ENCODE results near the gene OR1Q1. TPM values are rescaled to one million over a fixed set of nuclear protein-coding genes. Genes with fewer than 3 reads are reported as not detected.
"Not testable (repeated sequence)": the region's sequence is repeated elsewhere in the genome, so short reads cannot be mapped to it uniquely, and the experiment has no call there.

Gene OR1Q1
- polyA plus RNA-seq, 3 donors: not detected

DNA sequence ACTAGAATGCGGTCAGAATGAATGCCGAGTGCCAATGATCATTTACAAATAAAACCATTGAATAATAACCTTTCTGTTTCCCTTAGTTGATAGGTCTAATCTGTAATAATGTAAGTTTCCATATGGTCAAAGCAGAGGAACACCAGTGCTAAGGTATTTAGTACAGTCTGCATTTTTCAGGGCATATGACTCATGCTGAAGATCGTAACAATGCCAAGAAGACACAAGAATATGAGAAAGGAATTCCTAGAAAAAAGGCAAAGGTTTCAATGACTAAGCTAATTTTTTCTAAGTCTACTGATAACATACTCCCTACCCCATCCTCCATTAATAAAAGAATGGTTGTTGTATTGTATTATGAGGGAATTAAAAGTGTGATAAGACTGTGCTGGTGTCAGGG, 34.2 kb upstream of the OR1Q1 start:
- Mint-ChIP-seq H3K27ac (no peak overlapping the region), H3K4me1 (no peaks in the 10 kb centered on the region), H3K4me3 (no peak overlapping the region), H3K9me3 (peaks cover 0 to 11% (median 6%) of the 10 kb centered on the region in 7 donors), H3K36me3 (no peaks in the 10 kb centered on the region), H3K27me3 (ENCODE audit: low read depth in 3 of 3) (peaks cover 0 to 7% (median 0%) of the 10 kb centered on the region in 3 donors)
- no peak for DNase-seq
- intact Hi-C loops (cut with micrococcal nuclease): no loop called here
- Histone ChIP-seq H3K9ac (ENCODE audit: insufficient read depth, low read length, poor library complexity, severe bottlenecking) (no peak overlapping the region), H2AFZ (ENCODE audit: insufficient read depth, low read depth, low read length, poor library complexity, severe bottlenecking) (no peak overlapping the region), H3K36me3 (replicated peaks in 1 of 2; ENCODE audit: control insufficient read depth in 1 of 2, insufficient read depth in 2 of 2, low read length in 2 of 2) (no peaks in the 10 kb centered on the region), H4K20me1 (ENCODE audit: insufficient read depth, low read length) (no peaks in the 10 kb centered on the region), H3K4me1 (ENCODE audit: control insufficient read depth in 1 of 2, insufficient read depth in 2 of 2, low read length in 2 of 2) (no peaks in the 10 kb centered on the region), H3K4me2 (replicated peaks; ENCODE audit: extremely low read depth, low read length, poor library complexity, severe bottlenecking) (no peak overlapping the region), H3K79me2 (ENCODE audit: insufficient read depth, low read length) (no peaks in the 10 kb centered on the region), H3K27ac (ENCODE audit: low read depth in 1 of 2, low read length in 2 of 2) (no peak overlapping the region), H3K4me3 (replicated peaks in 1 of 3; ENCODE audit: low read depth in 2 of 3, low read length in 3 of 3) (no peak overlapping the region), H3K9me3 (replicated peaks in 1 of 2; ENCODE audit: control insufficient read depth in 1 of 2, insufficient read depth in 1 of 2, low read length in 2 of 2) (peaks cover 0 to 2% of the 10 kb centered on the region in 2 donors), H3K27me3 (ENCODE audit: control insufficient read depth in 2 of 2, insufficient read depth in 2 of 2, low read length in 2 of 2) (no peaks in the 10 kb centered on the region)
- TF ChIP-seq, protein P1, sequence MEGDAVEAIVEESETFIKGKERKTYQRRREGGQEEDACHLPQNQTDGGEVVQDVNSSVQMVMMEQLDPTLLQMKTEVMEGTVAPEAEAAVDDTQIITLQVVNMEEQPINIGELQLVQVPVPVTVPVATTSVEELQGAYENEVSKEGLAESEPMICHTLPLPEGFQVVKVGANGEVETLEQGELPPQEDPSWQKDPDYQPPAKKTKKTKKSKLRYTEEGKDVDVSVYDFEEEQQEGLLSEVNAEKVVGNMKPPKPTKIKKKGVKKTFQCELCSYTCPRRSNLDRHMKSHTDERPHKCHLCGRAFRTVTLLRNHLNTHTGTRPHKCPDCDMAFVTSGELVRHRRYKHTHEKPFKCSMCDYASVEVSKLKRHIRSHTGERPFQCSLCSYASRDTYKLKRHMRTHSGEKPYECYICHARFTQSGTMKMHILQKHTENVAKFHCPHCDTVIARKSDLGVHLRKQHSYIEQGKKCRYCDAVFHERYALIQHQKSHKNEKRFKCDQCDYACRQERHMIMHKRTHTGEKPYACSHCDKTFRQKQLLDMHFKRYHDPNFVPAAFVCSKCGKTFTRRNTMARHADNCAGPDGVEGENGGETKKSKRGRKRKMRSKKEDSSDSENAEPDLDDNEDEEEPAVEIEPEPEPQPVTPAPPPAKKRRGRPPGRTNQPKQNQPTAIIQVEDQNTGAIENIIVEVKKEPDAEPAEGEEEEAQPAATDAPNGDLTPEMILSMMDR (IDR thresholded peaks at IDR 0.05): no peak
- no CpG with 5 or more reads among the region's 3 CpGs for WGBS (ENCODE audit: insufficient coverage)

DNA sequence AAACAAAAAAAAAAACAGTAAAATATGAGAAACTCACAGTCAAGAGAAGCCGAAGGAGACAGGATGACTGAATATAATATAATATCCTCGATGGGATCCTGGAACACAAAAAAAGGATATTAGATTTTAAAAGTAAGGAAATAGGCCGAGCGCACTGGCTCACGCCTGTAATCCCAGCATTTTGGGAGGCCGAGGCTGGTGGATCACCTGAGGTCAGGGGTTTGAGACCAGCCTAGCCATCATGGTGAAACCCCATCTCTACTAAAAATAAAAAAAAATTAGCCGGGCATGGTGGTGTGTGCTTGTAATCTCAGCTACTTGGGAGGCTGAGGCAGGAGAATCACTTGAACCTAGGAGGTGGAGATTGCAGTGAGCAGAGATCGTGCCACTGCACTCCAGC, 31.3 kb upstream of the OR1Q1 start, which contains the start of gene OR1L8:
Gene OR1L8 (minus strand): TSS at position 101 of the 400 bp plus-strand sequence. CDS start 14,907 bp downstream, outside the sequence.
- H3K9ac ChIP-seq (ENCODE audit: insufficient read depth, low read length, poor library complexity, severe bottlenecking); H3K27ac Mint-ChIP-seq; H3K4me1 ChIP-seq (ENCODE audit: control insufficient read depth in 1 of 2, insufficient read depth in 2 of 2, low read length in 2 of 2); H4K20me1 ChIP-seq (ENCODE audit: insufficient read depth, low read length); H3K36me3 Mint-ChIP-seq; H3K4me1 Mint-ChIP-seq; H3K4me2 ChIP-seq (replicated peaks; ENCODE audit: extremely low read depth, low read length, poor library complexity, severe bottlenecking); H3K9me3 Mint-ChIP-seq; H3K4me3 ChIP-seq (replicated peaks in 1 of 3; ENCODE audit: low read depth in 2 of 3, low read length in 3 of 3); H3K27ac ChIP-seq (ENCODE audit: low read depth in 1 of 2, low read length in 2 of 2); H2AFZ ChIP-seq (ENCODE audit: insufficient read depth, low read depth, low read length, poor library complexity, severe bottlenecking); H3K36me3 ChIP-seq (replicated peaks in 1 of 2; ENCODE audit: control insufficient read depth in 1 of 2, insufficient read depth in 2 of 2, low read length in 2 of 2); H3K9me3 ChIP-seq (replicated peaks in 1 of 2; ENCODE audit: control insufficient read depth in 1 of 2, insufficient read depth in 1 of 2, low read length in 2 of 2); DNase-seq; H3K27me3 Mint-ChIP-seq (ENCODE audit: low read depth in 3 of 3); H3K79me2 ChIP-seq (ENCODE audit: insufficient read depth, low read length); intact Hi-C loops (cut with micrococcal nuclease); H3K27me3 ChIP-seq (ENCODE audit: control insufficient read depth in 2 of 2, insufficient read depth in 2 of 2, low read length in 2 of 2); H3K4me3 Mint-ChIP-seq: not testable (repeated sequence)
- WGBS (ENCODE audit: insufficient coverage): 100% methylated on average over 1 of the region's 8 CpGs

Data from CD14-positive monocyte (primary cell).